ENCODE results near the gene SSTR3.

DNA sequence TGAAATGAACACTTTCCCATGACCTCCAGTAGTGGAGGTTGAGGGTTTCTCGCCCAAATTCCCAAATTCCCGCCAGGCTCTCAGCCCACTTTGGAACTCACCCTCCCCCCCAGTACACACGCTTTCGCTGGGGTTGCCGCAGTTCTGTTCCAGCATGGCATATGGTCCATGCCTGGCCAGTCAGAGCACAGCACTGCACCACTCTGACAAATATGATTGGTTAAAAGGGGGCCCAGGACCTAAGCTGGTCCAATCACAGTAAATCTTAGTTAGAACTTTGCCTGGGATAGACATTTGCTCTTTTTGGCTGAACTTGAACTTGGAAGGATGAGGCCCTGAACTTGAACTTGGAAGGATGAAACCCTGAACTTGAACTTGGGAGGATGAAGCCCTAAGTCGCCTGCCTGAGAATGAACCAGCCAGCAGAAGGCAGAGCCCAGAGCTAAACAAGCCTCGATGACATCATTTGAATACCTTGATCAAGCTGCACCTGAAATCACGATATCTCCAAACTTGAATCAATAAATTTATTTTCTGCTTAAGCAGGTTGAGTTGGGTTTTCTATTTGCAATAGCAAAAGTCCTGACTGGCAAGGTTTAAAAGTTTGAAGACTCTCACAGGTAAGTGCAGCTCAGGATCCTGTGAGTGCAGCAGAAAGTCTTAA is 12.6 kb upstream of the SSTR3 start:
- TF ChIP-seq EZH2phosphoT487 (IDR thresholded peaks at IDR 0.05; ENCODE audit: insufficient read depth, low read depth) (no peak), EZH2 (IDR thresholded peaks at IDR 0.05; ENCODE audit: insufficient read depth, poor library complexity, severe bottlenecking) (no peak)

All from GM23248 (cell line).